ENCODE measurements around the gene KCNT2. TPM values are rescaled to one million over a fixed set of nuclear protein-coding genes. Genes with fewer than 3 reads are reported as not detected.

The KCNT2 gene
- total RNA-seq, 1 donor from 2014 or later = 26.2 TPM

DNA sequence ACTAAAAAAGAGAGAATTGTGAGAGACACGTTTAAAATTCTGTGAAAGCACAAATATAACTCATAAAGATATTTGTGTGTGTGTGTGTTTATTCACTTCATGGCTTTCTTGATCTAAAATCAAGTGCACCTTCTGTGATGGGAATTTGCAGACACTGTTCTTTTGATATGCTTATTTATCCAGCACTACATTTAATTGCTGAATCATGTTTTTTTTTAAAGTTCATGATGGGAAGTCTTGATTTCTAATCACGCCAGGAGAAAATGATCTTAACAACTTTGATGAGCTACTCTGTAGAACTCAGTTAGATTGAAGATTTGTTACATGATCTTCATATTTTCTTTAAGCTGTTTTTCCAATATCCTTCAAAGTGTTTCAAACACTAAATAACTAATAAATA lies 35.0 kb downstream of the KCNT2 start:
- TF ChIP-seq, protein P1, sequence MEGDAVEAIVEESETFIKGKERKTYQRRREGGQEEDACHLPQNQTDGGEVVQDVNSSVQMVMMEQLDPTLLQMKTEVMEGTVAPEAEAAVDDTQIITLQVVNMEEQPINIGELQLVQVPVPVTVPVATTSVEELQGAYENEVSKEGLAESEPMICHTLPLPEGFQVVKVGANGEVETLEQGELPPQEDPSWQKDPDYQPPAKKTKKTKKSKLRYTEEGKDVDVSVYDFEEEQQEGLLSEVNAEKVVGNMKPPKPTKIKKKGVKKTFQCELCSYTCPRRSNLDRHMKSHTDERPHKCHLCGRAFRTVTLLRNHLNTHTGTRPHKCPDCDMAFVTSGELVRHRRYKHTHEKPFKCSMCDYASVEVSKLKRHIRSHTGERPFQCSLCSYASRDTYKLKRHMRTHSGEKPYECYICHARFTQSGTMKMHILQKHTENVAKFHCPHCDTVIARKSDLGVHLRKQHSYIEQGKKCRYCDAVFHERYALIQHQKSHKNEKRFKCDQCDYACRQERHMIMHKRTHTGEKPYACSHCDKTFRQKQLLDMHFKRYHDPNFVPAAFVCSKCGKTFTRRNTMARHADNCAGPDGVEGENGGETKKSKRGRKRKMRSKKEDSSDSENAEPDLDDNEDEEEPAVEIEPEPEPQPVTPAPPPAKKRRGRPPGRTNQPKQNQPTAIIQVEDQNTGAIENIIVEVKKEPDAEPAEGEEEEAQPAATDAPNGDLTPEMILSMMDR (IDR thresholded peaks at IDR 0.05) = no peak
- no peak for DNase-seq (ENCODE audit: extremely low spot score, unreplicated experiment)
- no peak overlapping the region for H3K27ac Mint-ChIP-seq (ENCODE audit: unreplicated experiment)
- H3K36me3 Mint-ChIP-seq (ENCODE audit: unreplicated experiment) = peaks cover 12% of the 10 kb centered on the region
- H3K4me1 Mint-ChIP-seq (ENCODE audit: unreplicated experiment) = peaks cover 12% of the 10 kb centered on the region
- no peak overlapping the region for H3K4me3 Mint-ChIP-seq (ENCODE audit: unreplicated experiment)
- no peaks in the 10 kb centered on the region for H3K27me3 Mint-ChIP-seq (ENCODE audit: unreplicated experiment)
- H3K9me3 Mint-ChIP-seq (ENCODE audit: unreplicated experiment) = no peaks in the 10 kb centered on the region

DNA sequence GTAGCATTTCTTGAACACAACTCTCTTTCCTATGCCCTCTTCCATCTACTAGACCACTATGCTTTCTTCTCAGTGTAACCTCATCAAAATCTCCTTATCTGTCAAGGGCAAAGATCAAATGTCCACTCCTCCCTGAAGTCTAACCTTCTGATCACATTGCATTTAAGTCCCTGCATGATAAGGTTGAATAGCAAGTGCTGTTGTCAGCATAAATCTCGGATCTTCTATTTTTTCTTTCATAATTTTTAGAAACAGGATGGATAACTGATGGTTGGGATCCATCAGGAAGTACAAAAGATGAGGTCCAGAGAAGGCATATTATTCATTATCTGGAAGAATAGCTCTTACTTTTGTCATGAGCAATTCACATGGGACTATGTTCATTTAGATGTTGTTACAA lies 41.0 kb downstream of the KCNT2 start:
- peaks cover 3% of the 10 kb centered on the region for H3K4me1 Mint-ChIP-seq (ENCODE audit: unreplicated experiment)
- no peak overlapping the region for H3K27ac Mint-ChIP-seq (ENCODE audit: unreplicated experiment)
- TF ChIP-seq, protein P1 (IDR thresholded peaks at IDR 0.05) = no peak
- H3K27me3 Mint-ChIP-seq (ENCODE audit: unreplicated experiment) = no peaks in the 10 kb centered on the region
- H3K4me3 Mint-ChIP-seq (ENCODE audit: unreplicated experiment) = no peak overlapping the region
- peaks cover 40% of the 10 kb centered on the region for H3K36me3 Mint-ChIP-seq (ENCODE audit: unreplicated experiment)
- DNase-seq (ENCODE audit: extremely low spot score, unreplicated experiment) = no peak
- peaks cover 38% of the 10 kb centered on the region for H3K9me3 Mint-ChIP-seq (ENCODE audit: unreplicated experiment)

DNA sequence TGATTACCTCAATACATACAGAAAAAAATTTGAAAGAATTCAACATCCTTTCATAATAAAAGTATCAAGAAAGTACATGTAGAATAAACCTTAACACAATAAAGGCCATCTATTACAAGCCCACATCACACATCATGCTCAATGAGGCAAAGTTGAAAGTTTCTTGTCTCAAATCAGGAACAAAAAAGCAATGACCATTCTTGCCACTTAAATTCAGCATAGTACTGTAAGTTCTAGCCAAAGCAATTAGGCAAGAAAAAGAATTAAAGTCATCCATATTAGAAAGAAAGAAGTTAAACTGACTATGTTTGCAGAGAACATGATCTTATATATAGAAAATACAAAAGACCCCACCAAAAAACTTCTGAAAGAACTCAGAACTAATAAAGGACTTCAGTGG lies 44.5 kb downstream of the KCNT2 start:
- Mint-ChIP-seq H3K4me1 (ENCODE audit: unreplicated experiment) (peaks cover 5% of the 10 kb centered on the region), H3K27ac (ENCODE audit: unreplicated experiment) (no peak overlapping the region), H3K4me3 (ENCODE audit: unreplicated experiment) (no peak overlapping the region), H3K27me3 (ENCODE audit: unreplicated experiment) (no peaks in the 10 kb centered on the region), H3K9me3 (ENCODE audit: unreplicated experiment) (peaks cover 40% of the 10 kb centered on the region), H3K36me3 (ENCODE audit: unreplicated experiment) (peaks cover 35% of the 10 kb centered on the region)
- DNase-seq (ENCODE audit: extremely low spot score, unreplicated experiment) = no peak
- TF ChIP-seq, protein P1 (IDR thresholded peaks at IDR 0.05) = no peak

DNA sequence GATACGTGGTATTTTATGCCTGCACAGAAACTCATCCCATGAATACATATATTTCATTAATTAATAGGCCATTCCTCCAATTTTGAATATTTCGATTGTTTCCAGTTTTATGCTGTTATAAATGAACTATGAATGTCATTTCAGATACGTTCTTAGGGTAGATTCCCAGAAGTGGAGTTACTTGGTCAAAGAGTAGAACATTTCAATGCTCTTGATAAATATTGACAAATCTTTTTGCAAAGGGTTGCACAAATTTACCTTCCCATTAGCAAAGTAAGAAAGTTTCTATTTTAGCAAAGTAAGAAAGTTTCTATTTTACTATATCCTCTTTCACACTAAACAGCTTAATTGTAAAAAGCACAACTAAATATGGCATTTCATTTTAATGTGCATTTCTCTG lies 48.9 kb downstream of the KCNT2 start:
- Mint-ChIP-seq H3K36me3 (ENCODE audit: unreplicated experiment) (peaks cover 22% of the 10 kb centered on the region), H3K4me1 (ENCODE audit: unreplicated experiment) (peaks cover 13% of the 10 kb centered on the region), H3K4me3 (ENCODE audit: unreplicated experiment) (no peak overlapping the region)

DNA sequence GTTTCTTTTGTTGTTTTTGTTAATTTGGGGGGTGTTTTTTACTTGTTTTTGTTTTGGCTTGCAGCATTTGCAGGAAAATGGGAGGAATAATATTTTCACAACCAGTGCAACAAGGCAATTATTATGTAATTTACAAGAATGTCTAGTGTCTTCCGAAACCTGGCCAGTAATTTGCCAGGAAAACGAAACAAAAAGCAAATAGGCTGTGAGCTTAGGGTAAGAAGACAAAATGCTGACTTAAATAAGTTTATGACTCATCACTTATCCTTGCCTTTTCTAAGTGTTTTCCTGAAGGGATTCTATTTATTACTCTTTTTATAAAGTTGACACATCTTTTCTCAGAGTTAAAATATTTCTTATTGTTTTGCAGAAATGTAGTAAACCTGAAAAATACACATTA lies 49.8 kb downstream of the KCNT2 start:
- H3K4me3 Mint-ChIP-seq (ENCODE audit: unreplicated experiment) = peak overlapping the region; percentile 78
- H3K9me3 Mint-ChIP-seq (ENCODE audit: unreplicated experiment) = peaks cover 25% of the 10 kb centered on the region
- peaks cover 20% of the 10 kb centered on the region for H3K36me3 Mint-ChIP-seq (ENCODE audit: unreplicated experiment)
- TF ChIP-seq, protein P1 (IDR thresholded peaks at IDR 0.05) = no peak
- DNase-seq (ENCODE audit: extremely low spot score, unreplicated experiment) = no peak
- no peaks in the 10 kb centered on the region for H3K27me3 Mint-ChIP-seq (ENCODE audit: unreplicated experiment)
- peaks cover 13% of the 10 kb centered on the region for H3K4me1 Mint-ChIP-seq (ENCODE audit: unreplicated experiment)
- peak overlapping the region; percentile 91 for H3K27ac Mint-ChIP-seq (ENCODE audit: unreplicated experiment)

More for the DNA sequence above, 48.9 kb downstream of the KCNT2 start:
- Mint-ChIP-seq H3K9me3 (ENCODE audit: unreplicated experiment) (peaks cover 25% of the 10 kb centered on the region), H3K27me3 (ENCODE audit: unreplicated experiment) (no peaks in the 10 kb centered on the region), H3K27ac (ENCODE audit: unreplicated experiment) (no peak overlapping the region)
- TF ChIP-seq, protein P1 (IDR thresholded peaks at IDR 0.05) = no peak
- DNase-seq (ENCODE audit: extremely low spot score, unreplicated experiment) = no peak

Data from osteocyte (in vitro differentiated cells).